ENCODE measurements around the gene TBC1D5.

The TBC1D5 gene

DNA sequence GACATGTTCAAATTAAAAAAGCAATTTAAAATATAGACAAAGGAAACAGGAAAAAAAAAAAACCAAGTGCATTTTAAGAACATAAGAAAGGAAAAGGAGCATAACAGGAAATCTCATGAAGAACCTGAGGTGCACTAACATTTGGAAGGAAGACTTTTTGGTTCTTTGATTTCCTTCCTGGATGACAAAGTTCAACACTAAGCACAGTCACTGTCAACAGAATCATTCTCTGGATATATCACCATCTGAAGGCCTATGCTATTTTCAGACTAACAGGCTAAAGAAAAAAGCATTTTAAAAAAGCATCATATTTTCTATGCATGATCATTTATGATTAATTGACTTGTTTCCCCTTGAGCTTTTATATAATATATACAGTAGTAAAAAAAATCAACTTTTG is 508.0 kb downstream of the TBC1D5 start:
- H3K4me3 ChIP-seq (ENCODE audit: low read depth, low read length): no peak overlapping the region
- no peak for TF ChIP-seq POLR2A (IDR thresholded peaks at IDR 0.05; ENCODE audit: extremely low read depth, insufficient read length)
- TF ChIP-seq, protein P1, sequence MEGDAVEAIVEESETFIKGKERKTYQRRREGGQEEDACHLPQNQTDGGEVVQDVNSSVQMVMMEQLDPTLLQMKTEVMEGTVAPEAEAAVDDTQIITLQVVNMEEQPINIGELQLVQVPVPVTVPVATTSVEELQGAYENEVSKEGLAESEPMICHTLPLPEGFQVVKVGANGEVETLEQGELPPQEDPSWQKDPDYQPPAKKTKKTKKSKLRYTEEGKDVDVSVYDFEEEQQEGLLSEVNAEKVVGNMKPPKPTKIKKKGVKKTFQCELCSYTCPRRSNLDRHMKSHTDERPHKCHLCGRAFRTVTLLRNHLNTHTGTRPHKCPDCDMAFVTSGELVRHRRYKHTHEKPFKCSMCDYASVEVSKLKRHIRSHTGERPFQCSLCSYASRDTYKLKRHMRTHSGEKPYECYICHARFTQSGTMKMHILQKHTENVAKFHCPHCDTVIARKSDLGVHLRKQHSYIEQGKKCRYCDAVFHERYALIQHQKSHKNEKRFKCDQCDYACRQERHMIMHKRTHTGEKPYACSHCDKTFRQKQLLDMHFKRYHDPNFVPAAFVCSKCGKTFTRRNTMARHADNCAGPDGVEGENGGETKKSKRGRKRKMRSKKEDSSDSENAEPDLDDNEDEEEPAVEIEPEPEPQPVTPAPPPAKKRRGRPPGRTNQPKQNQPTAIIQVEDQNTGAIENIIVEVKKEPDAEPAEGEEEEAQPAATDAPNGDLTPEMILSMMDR (IDR thresholded peaks at IDR 0.05; ENCODE audit: low read depth, low read length): no peak
- TF ChIP-seq, protein P2, sequence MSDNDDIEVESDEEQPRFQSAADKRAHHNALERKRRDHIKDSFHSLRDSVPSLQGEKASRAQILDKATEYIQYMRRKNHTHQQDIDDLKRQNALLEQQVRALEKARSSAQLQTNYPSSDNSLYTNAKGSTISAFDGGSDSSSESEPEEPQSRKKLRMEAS (IDR thresholded peaks at IDR 0.05; ENCODE audit: low read depth, low read length): no peak
- TF ChIP-seq MYC (IDR thresholded peaks at IDR 0.05; ENCODE audit: low read depth, low read length): no peak
- no peak for DNase-seq (ENCODE audit: low read depth)

DNA sequence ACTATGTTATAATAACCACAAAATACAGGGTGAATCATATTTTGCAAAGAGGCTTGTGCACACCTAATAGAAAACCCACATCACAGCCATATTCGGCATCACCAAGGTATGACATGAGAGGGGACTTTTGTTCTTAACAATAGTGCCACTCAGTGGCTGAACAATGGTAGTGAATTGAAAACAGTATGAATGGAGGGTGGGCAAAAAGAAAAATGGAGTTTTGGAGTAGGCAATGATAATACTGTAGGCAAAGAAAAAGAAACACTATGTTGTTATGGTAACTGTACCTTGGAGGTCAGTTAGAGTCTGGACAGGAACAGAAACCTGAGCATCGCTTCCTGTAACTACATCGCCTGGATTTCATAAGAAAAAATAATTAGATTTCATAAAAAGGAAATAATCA is 509.0 kb downstream of the TBC1D5 start:
- DNase-seq (ENCODE audit: low read depth): peak; percentile 59
- TF ChIP-seq POLR2A (IDR thresholded peaks at IDR 0.05; ENCODE audit: extremely low read depth, insufficient read length) (no peak), MYC (IDR thresholded peaks at IDR 0.05; ENCODE audit: low read depth, low read length) (no peak)
- TF ChIP-seq, protein P1 (IDR thresholded peaks at IDR 0.05; ENCODE audit: low read depth, low read length): peak; percentile 46
- TF ChIP-seq, protein P2 (IDR thresholded peaks at IDR 0.05; ENCODE audit: low read depth, low read length): no peak
- H3K4me3 ChIP-seq (ENCODE audit: low read depth, low read length): no peak overlapping the region

DNA sequence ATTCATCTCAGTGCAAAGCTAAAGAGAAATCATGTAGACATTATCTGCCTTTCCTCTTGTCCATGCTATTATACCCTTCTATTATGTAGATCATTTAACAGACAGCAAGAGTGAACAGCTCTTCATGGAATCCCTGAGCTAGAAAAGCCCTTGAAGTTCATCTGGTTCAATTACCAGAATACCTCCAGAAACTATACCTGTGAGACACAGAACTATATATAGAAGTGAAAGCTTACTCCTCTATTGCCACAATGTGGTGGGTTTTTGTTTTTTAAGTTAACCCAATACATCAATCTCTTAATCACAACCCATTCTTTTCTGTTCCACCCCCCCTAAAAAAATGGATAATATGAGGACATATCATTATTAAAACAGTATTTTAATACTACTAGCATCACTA is 510.0 kb downstream of the TBC1D5 start:
- H3K4me3 ChIP-seq (ENCODE audit: low read depth, low read length): no peak overlapping the region
- TF ChIP-seq, protein P2 (IDR thresholded peaks at IDR 0.05; ENCODE audit: low read depth, low read length): no peak
- TF ChIP-seq POLR2A (IDR thresholded peaks at IDR 0.05; ENCODE audit: extremely low read depth, insufficient read length) (no peak), MYC (IDR thresholded peaks at IDR 0.05; ENCODE audit: low read depth, low read length) (no peak)
- TF ChIP-seq, protein P1 (IDR thresholded peaks at IDR 0.05; ENCODE audit: low read depth, low read length): no peak
- DNase-seq (ENCODE audit: low read depth): no peak

DNA sequence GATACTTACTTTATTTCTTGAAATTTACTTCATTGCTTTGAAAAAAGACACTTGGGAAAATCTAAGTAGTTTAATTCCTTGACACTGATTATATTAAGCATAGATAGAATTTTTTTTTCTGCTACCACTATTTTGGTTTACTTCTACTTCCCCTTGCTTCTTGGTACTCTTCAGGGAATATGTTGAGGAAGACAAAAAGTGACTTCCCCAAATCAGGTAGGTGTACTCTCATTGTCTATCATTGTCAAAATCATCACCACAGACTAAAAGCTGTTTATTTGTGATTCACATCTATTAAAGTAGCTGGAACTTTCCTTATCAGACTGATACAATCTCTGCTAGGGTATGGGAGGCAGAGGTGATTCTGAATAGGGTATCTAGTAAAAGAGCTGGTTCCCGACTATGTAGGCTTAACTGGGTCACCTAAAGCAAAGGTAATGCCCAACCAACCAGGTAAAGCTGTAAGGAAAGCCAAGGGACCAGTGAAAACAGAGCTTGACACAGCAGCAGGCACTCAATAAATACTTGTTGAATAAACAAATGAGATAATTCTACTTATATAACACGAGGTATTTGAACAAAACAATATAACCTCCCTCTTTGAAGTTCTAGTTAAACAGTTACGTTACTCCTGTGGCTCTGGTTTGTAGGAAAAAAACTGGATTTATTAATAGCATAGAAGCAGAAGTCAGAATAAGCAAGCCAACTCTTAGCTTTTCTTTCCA is 510.7 kb downstream of the TBC1D5 start:
- no peak overlapping the region for H3K4me3 ChIP-seq (ENCODE audit: low read depth, low read length)
- DNase-seq (ENCODE audit: low read depth): peak; percentile 2
- no peak for TF ChIP-seq MYC (IDR thresholded peaks at IDR 0.05; ENCODE audit: low read depth, low read length)
- TF ChIP-seq, protein P2 (IDR thresholded peaks at IDR 0.05; ENCODE audit: low read depth, low read length): no peak
- no peak for TF ChIP-seq POLR2A (IDR thresholded peaks at IDR 0.05; ENCODE audit: extremely low read depth, insufficient read length)
- TF ChIP-seq, protein P1 (IDR thresholded peaks at IDR 0.05; ENCODE audit: low read depth, low read length): no peak

- no peak overlapping the region for H3K4me3 ChIP-seq (ENCODE audit: low read depth, low read length)
- DNase-seq (ENCODE audit: low read depth): no peak
- TF ChIP-seq POLR2A (IDR thresholded peaks at IDR 0.05; ENCODE audit: extremely low read depth, insufficient read length) (no peak), MYC (IDR thresholded peaks at IDR 0.05; ENCODE audit: low read depth, low read length) (no peak)
- TF ChIP-seq, protein P2 (IDR thresholded peaks at IDR 0.05; ENCODE audit: low read depth, low read length): no peak
- TF ChIP-seq, protein P1 (IDR thresholded peaks at IDR 0.05; ENCODE audit: low read depth, low read length): no peak
Observed at GRCh38 chr3:17227472-17227871, 515.0 kb downstream of the TBC1D5 start.

All from NB4 (cell line).